PC-9 (cell line): ENCODE measurements around the gene RALGAPA2. TPM values are rescaled to one million over a fixed set of nuclear protein-coding genes. Genes with fewer than 3 reads are reported as not detected.
A peak's percentile ranks its signal among the peaks of the same experiment; 100 is the strongest.
"Not testable (repeated sequence)": the region's sequence is repeated elsewhere in the genome, so short reads cannot be mapped to it uniquely, and the experiment has no call there.

Experiments
- BruUV-seq: library from RNA; stranded (reverse); fragments of 400-500 nt; replicated peaks from 2 replicates; lab custom pipeline; 2021; lab: Mats Ljungman, UMichigan
- CTCF ChIA-PET: fragments of 300-600 bp; sonication (Branson Sonifier 250); formaldehyde crosslinking; loops from one replicate; lab custom pipeline; 2022; ENCODE audit warnings: antibody characterized with exemption; lab: Charles Lee
- POLR2A ChIA-PET: fragments of 300-600 bp; sonication (Branson Sonifier 250); formaldehyde crosslinking; loops from one replicate; lab custom pipeline; 2022; ENCODE audit warnings: antibody characterized with exemption; ENCODE audit not compliant: unreplicated experiment; lab: Charles Lee
- DNase-seq, 2 experiments: peaks; one replicate each; pipeline versions ENCODE4 v3.0.0 to v3.0.0-alpha.2; 2015 to 2022; ENCODE audit warnings: mixed read lengths in 1 of 2
- H2AFZ ChIP-seq: fragments of 200-600 bp; sonication (generic); 2 replicates; pipeline ENCODE4 v1.8.1; 2017; ENCODE audit warnings: antibody characterized with exemption
- H3F3A ChIP-seq: fragments of 200-600 bp; sonication (generic); 2 replicates; pipeline ENCODE4 v1.8.1; 2017; ENCODE audit warnings: antibody characterized with exemption, mild to moderate bottlenecking, low read depth; ENCODE audit not compliant: insufficient read depth
- H3K27ac ChIP-seq: fragments of 200-600 bp; sonication (generic); 2 replicates; pipeline ENCODE4 v1.6.1; 2016; ENCODE audit warnings: mixed run types
- H3K27me3 ChIP-seq: fragments of 200-600 bp; sonication (generic); 2 replicates; pipeline ENCODE4 v1.6.1; 2016; ENCODE audit warnings: low read depth, mixed run types; ENCODE audit not compliant: insufficient read depth
- H3K36me3 ChIP-seq: fragments of 200-600 bp; sonication (generic); 2 replicates; pipeline ENCODE4 v1.6.1; 2016; ENCODE audit warnings: low read depth, mixed run types
- H3K4me1 ChIP-seq: fragments of 200-600 bp; sonication (generic); replicated peaks from 2 replicates; pipeline ENCODE4 v1.6.1; 2016; ENCODE audit warnings: mixed run types; ENCODE audit not compliant: insufficient read depth
- H3K4me2 ChIP-seq: fragments of 200-600 bp; sonication (generic); 2 replicates; pipeline ENCODE4 v1.6.1; 2017; ENCODE audit warnings: mixed run types
- H3K4me3 ChIP-seq: fragments of 200-600 bp; sonication (generic); 2 replicates; pipeline ENCODE4 v1.6.1; 2016; ENCODE audit warnings: mixed run types
- H3K79me2 ChIP-seq: fragments of 200-600 bp; sonication (generic); 2 replicates; pipeline ENCODE4 v1.6.1; 2017; ENCODE audit warnings: low read depth, mixed run types
- H3K9me2 ChIP-seq: fragments of 200-600 bp; sonication (generic); 2 replicates; pipeline ENCODE4 v1.8.1; 2017; ENCODE audit warnings: mild to moderate bottlenecking; ENCODE audit not compliant: insufficient read depth
- H3K9me3 ChIP-seq: fragments of 200-600 bp; sonication (generic); 2 replicates; pipeline ENCODE4 v1.8.1; 2016; ENCODE audit warnings: low read depth; ENCODE audit not compliant: insufficient read depth
- H4K20me1 ChIP-seq: fragments of 200-600 bp; sonication (generic); 2 replicates; pipeline ENCODE4 v1.8.1; 2017; ENCODE audit not compliant: insufficient read depth
- CTCF ChIP-seq: fragments of 200-600 bp; sonication (generic); conservative IDR thresholded peaks from 2 replicates; pipeline ENCODE4 v1.6.1; 2017; ENCODE audit warnings: mixed run types, antibody characterized with exemption, mild to moderate bottlenecking, moderate library complexity
- EZH2 ChIP-seq: fragments of 200-600 bp; sonication (generic); IDR thresholded peaks from 2 replicates; pipeline ENCODE4 v1.8.0; 2017; ENCODE audit warnings: antibody characterized with exemption, low read depth
- intact Hi-C: fragments of 100-400 bp; cut with micrococcal nuclease; formaldehyde crosslinking; loops from one replicate; pipeline ENCODE4 v1.10.0; 2022; ENCODE audit not compliant: unreplicated experiment
- total RNA-seq: library from RNA; stranded (reverse); gene quantifications from 2 replicates; pipeline ENCODE4 v1.2.3, GENCODE V29; 2021

The RALGAPA2 gene
- total RNA-seq, 1 experiment from 2014 or later: 28.7 TPM

- BruUV-seq: no TSS peak
- peak overlapping the region; percentile 55 for H3K4me2 ChIP-seq
- CTCF ChIA-PET: no interaction called here
Observed at GRCh38 chr20:20547221-20547875, 165.1 kb downstream of the RALGAPA2 start.

GRCh38 chr20:20546402-20546801 lies 166.0 kb downstream of the RALGAPA2 start:
- peaks cover 33% of the 10 kb centered on the region for H3F3A ChIP-seq
- no peaks in the 10 kb centered on the region for H3K9me2 ChIP-seq
- DNase-seq: peak in 1 of 2 experiments; percentile 85
- H3K9me3 ChIP-seq: no peaks in the 10 kb centered on the region
- ChIA-PET CTCF (no interaction called here), POLR2A (no interaction called here)
- H3K27me3 ChIP-seq: no peaks in the 10 kb centered on the region
- no peaks in the 10 kb centered on the region for H3K79me2 ChIP-seq
- no peak overlapping the region for H2AFZ ChIP-seq
- H3K4me2 ChIP-seq: peak overlapping the region; percentile 21
- H3K36me3 ChIP-seq: no peaks in the 10 kb centered on the region
- no peak overlapping the region for H3K4me3 ChIP-seq
- no TSS peak for BruUV-seq
- H3K27ac ChIP-seq: peak overlapping the region; percentile 97
- H4K20me1 ChIP-seq: no peaks in the 10 kb centered on the region
- TF ChIP-seq CTCF (no peak), EZH2 (no peak)
- intact Hi-C loops: no loop called here
- peaks cover 59% of the 10 kb centered on the region for H3K4me1 ChIP-seq

More at GRCh38 chr20:20547221-20547875, 165.1 kb downstream of the RALGAPA2 start:
- Histone ChIP-seq H3K9me2 (no peaks in the 10 kb centered on the region), H3K36me3 (no peaks in the 10 kb centered on the region), H3K79me2 (no peaks in the 10 kb centered on the region), H4K20me1 (no peaks in the 10 kb centered on the region), H3K4me3 (no peak overlapping the region), H3K27me3 (no peaks in the 10 kb centered on the region), H3K9me3 (no peaks in the 10 kb centered on the region; the same call in 1 of the 2 replicates), H3F3A (peaks cover 38% of the 10 kb centered on the region), H2AFZ (no peak overlapping the region), H3K27ac (peak overlapping the region; percentile 97), H3K4me1 (peaks cover 68% of the 10 kb centered on the region)
- intact Hi-C loops: no loop called here
- TF ChIP-seq EZH2: no peak
- TF ChIP-seq CTCF: no peak
- POLR2A ChIA-PET: no interaction called here
- no peak for DNase-seq

GRCh38 chr20:20543348-20543747 lies 169.1 kb downstream of the RALGAPA2 start:
- CTCF ChIA-PET, H3F3A ChIP-seq, H3K9me3 ChIP-seq, BruUV-seq, H3K27me3 ChIP-seq, POLR2A ChIA-PET, H3K36me3 ChIP-seq, H3K4me2 ChIP-seq, H3K4me3 ChIP-seq, H2AFZ ChIP-seq, H3K27ac ChIP-seq, intact Hi-C loops, DNase-seq, H3K79me2 ChIP-seq, H4K20me1 ChIP-seq, H3K9me2 ChIP-seq: not testable (repeated sequence)
- peaks cover 30% of the 10 kb centered on the region for H3K4me1 ChIP-seq
